ENCODE measurements around the gene MRM3. TPM values are rescaled to one million over a fixed set of nuclear protein-coding genes. Genes with fewer than 3 reads are reported as not detected.
"Not testable (repeated sequence)": the region's sequence is repeated elsewhere in the genome, so short reads cannot be mapped to it uniquely, and the experiment has no call there.

The MRM3 gene
- total RNA-seq, 6 experiments from 2014 or later = 10.0 to 18.1 (median 13.4) TPM

GRCh38 chr17:830950-831349 lies 48.8 kb downstream of the MRM3 start:
- H3K9me3 ChIP-seq = no peaks in the 10 kb centered on the region
- 84% methylated on average over 7 of the region's 7 CpGs for WGBS (ENCODE audit: insufficient coverage, low coverage, low lambda C conversion rate, missing lambda C conversion rate)
- no peak for ATAC-seq

GRCh38 chr17:834136-834535 lies 52.0 kb downstream of the MRM3 start:
- WGBS (ENCODE audit: insufficient coverage, low coverage, low lambda C conversion rate, missing lambda C conversion rate) = no CpG with 5 or more reads among the region's 6 CpGs
- Histone ChIP-seq H3K27me3 (no peaks in the 10 kb centered on the region), H3K9me3 (no peaks in the 10 kb centered on the region), H3K27ac (no peak overlapping the region), H3K4me3 (no peak overlapping the region), H3K4me1 (no peaks in the 10 kb centered on the region), H3K36me3 (no peaks in the 10 kb centered on the region)
- DNase-seq (no peak), ATAC-seq (no peak)
- intact Hi-C loops (cut with DNase I) = no loop called here
- no peak for TF ChIP-seq POLR2A (IDR thresholded peaks at IDR 0.05)
- TF ChIP-seq CTCF (IDR thresholded peaks at IDR 0.05) = no peak

More at GRCh38 chr17:830950-831349, 48.8 kb downstream of the MRM3 start:
- Histone ChIP-seq H3K27ac (no peak overlapping the region), H3K4me1 (no peaks in the 10 kb centered on the region), H3K27me3 (no peaks in the 10 kb centered on the region), H3K4me3 (no peak overlapping the region), H3K36me3 (no peaks in the 10 kb centered on the region)
- DNase-seq = no peak
- TF ChIP-seq CTCF (IDR thresholded peaks at IDR 0.05) (no peak), POLR2A (IDR thresholded peaks at IDR 0.05) (no peak)
- intact Hi-C loops (cut with DNase I) = no loop called here

DNA sequence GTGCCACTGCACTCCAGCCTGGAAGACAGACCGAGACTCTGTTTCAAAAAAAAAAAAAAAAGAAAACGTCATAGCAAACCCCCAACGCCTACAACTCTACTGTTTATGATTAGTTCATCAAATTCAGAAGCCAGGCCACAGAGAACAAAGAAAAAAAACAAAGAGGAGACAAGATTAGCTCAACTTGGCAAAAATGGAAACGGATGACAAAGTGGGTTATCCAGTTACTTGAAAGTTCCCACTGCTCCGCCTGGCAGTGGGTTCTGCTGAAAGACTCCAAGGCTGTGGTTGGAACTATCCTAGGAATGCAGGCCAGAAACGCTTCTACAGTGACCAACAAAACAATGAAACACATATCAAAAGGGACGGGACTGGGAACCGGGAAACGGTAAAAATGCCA lies 53.1 kb downstream of the MRM3 start:
- TF ChIP-seq CTCF (IDR thresholded peaks at IDR 0.05) (no peak), POLR2A (IDR thresholded peaks at IDR 0.05) (no peak)
- Histone ChIP-seq H3K27ac (no peak overlapping the region), H3K4me3 (no peak overlapping the region), H3K9me3 (no peaks in the 10 kb centered on the region), H3K27me3 (no peaks in the 10 kb centered on the region), H3K36me3 (no peaks in the 10 kb centered on the region), H3K4me1 (no peaks in the 10 kb centered on the region)
- ATAC-seq = no peak
- no peak for DNase-seq
- intact Hi-C loops (cut with DNase I) = no loop called here
- WGBS (ENCODE audit: insufficient coverage, low coverage, low lambda C conversion rate, missing lambda C conversion rate) = 88% methylated on average over 8 of the region's 9 CpGs

- H3K4me1 ChIP-seq; H3K27me3 ChIP-seq; DNase-seq; H3K9me3 ChIP-seq; ATAC-seq; H3K27ac ChIP-seq; H3K4me3 ChIP-seq; H3K36me3 ChIP-seq; intact Hi-C loops (cut with DNase I): not testable (repeated sequence)
- WGBS (ENCODE audit: insufficient coverage, low coverage, low lambda C conversion rate, missing lambda C conversion rate) = no CpG with 5 or more reads among the region's 27 CpGs
Measured at GRCh38 chr17:835721-836120, 53.6 kb downstream of the MRM3 start.

- no peaks in the 10 kb centered on the region for H3K27me3 ChIP-seq
- ATAC-seq (no peak), DNase-seq (no peak)
- H3K36me3 ChIP-seq = no peaks in the 10 kb centered on the region
- TF ChIP-seq CTCF (IDR thresholded peaks at IDR 0.05) (no peak), POLR2A (IDR thresholded peaks at IDR 0.05) (no peak)
- no peaks in the 10 kb centered on the region for H3K4me1 ChIP-seq
- H3K4me3 ChIP-seq = no peak overlapping the region
- intact Hi-C loops (cut with DNase I) = no loop called here
- H3K9me3 ChIP-seq = no peaks in the 10 kb centered on the region
- no CpG with 5 or more reads among the region's 9 CpGs for WGBS (ENCODE audit: insufficient coverage, low coverage, low lambda C conversion rate, missing lambda C conversion rate)
- H3K27ac ChIP-seq = no peak overlapping the region
Measured at GRCh38 chr17:836151-836550, 54.0 kb downstream of the MRM3 start.
